ENCODE measurements around the gene CTSW.

- no peak for TF ChIP-seq CTCF (IDR thresholded peaks at IDR 0.05)
- no peak for TF ChIP-seq EZH2 (IDR thresholded peaks at IDR 0.05; ENCODE audit: borderline replicate concordance, insufficient read depth, low read depth, low read length, poor library complexity, severe bottlenecking)
Measured at GRCh38 chr11:65882120-65883057, 2.8 kb downstream of the CTSW start.

Measured in B cell (primary cell).